SK-MEL-5 (cell line): ENCODE measurements around the gene NUBP1. TPM values are rescaled to one million over a fixed set of nuclear protein-coding genes. Genes with fewer than 3 reads are reported as not detected.
"Not testable (repeated sequence)": the region's sequence is repeated elsewhere in the genome, so short reads cannot be mapped to it uniquely, and the experiment has no call there.

Experiments
- DNase-seq: peaks from one replicate; pipeline ENCODE4 v3.0.0-alpha.2; 2016; ENCODE audit warnings: low read depth, low spot score
- in situ Hi-C: cut with HindIII; loops from 2 replicates; pipeline ENCODE4 v1.10.0; 2016; ENCODE audit warnings: low sequenced_read_pairs, high pct_unique_total_duplicates, low pct_unique_long_range_greater_than_20kb
- polyA plus RNA-seq, 2 experiments: library from polyadenylated mRNA; depleted of rRNA; stranded (reverse); fragments of >200 nt; gene quantifications; 2 replicates each; pipeline ENCODE4 v1.2.3, GENCODE V29; 2015
- total RNA-seq: library from RNA; depleted of rRNA; stranded (reverse); fragments of >200 nt; shearing (Covaris generic); gene quantifications from 2 replicates; pipeline ENCODE4 v1.2.3, GENCODE V29; 2014; rRNA removed

Gene NUBP1
- total RNA-seq = 27.7 and 34.6 TPM in 2 replicates
- polyA plus RNA-seq (2015; cell fraction: cytosol; rRNA removed) = 29.5 and 32.0 TPM in 2 replicates
- polyA plus RNA-seq (2015; cell fraction: nucleus; rRNA removed) = 5.6 and 16.3 TPM in 2 replicates

DNA sequence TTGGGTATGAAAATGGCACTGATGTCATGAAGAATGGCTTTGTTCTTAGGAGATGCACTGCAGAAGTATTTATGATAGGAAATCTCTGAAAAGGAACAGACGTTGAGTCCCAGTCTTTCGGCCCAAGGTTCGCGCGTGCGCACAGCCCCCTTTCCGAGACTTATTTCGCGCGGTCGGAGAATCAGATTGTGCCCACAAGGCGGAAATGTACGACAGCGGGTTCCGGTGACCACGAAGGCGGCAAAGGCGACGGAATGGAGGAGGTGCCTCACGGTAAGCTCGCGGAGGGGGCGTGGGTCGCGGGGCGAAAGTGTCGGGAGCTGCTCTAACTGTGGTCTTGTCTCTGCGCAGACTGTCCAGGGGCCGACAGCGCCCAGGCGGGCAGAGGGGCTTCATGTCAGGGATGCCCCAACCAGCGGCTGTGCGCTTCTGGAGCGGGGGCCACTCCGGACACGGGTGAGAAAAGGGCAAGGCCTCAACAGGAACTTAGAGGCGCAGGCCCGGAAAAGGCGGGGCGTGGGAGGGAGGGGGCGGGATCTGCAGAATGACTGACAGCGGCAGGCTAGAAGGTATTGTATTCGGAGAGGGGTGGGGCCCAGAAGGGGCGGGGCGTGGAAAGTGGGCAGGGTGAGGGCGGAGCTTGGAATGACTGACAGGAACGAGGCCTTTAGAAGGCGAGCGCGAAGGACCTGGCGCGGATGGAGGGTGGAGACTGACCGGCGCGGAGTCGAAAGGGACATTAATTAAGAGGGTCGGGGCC lies at the start of gene NUBP1:
TSS of gene NUBP1 (plus strand) at position 233 of the 760 bp plus-strand sequence. CDS start at position 255, 22 bp downstream.
- in situ Hi-C loops = loop anchor here (10.0 to 25.0 kb wide), 2 partner anchors 156 to 201 kb away; partner anchors contain the start of genes CLEC16A, DEXI and EMP2
- DNase-seq = peak; percentile 97

GRCh38 chr16:10693889-10694288 lies 49.8 kb upstream of the NUBP1 start:
- no peak for DNase-seq
- in situ Hi-C loops = no loop called here

GRCh38 chr16:10694306-10694705 lies 49.3 kb upstream of the NUBP1 start:
- no peak for DNase-seq
- in situ Hi-C loops = no loop called here

GRCh38 chr16:10694830-10695229 lies 48.8 kb upstream of the NUBP1 start, which contains the start of gene TEKT5:
TSS of gene TEKT5 (minus strand) at chr16:10694930. CDS start at chr16:10694873, 57 bp downstream.
- no peak for DNase-seq
- in situ Hi-C loops = no loop called here

DNA sequence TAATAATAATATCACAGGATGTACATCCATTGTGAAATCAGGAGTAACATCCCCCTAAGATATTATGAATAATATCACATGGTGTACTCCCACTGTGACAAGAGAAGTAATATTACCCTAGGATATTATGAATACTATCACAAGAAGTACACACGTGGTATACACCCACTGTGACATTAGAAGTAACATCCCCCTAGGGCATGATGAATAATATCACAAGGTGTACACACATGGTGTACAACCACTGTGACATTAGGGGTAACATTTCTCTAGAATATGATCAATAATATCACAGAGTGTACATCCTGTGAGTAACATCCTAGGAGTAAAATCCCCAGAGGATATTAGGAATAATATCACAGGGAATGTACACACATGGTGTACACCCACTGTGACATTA lies 43.9 kb upstream of the NUBP1 start:
- in situ Hi-C loops = no loop called here

GRCh38 chr16:10708969-10709368 lies 34.7 kb upstream of the NUBP1 start:
- no peak for DNase-seq
- in situ Hi-C loops = no loop called here

More for the DNA sequence above, 43.9 kb upstream of the NUBP1 start:
- DNase-seq = no peak

GRCh38 chr16:10728003-10728887 lies 15.4 kb upstream of the NUBP1 start:
- no peak for DNase-seq
- in situ Hi-C loops = loop anchor here (25.0 kb wide), 1 partner anchor 141 kb away; the partner anchor contains the start of gene EMP2

GRCh38 chr16:10729104-10730048 lies 14.3 kb upstream of the NUBP1 start:
- peak; percentile 56 for DNase-seq
- in situ Hi-C loops = loop anchor here (25.0 kb wide), 1 partner anchor 142 kb away; the partner anchor contains the start of gene EMP2

GRCh38 chr16:10731790-10732189 lies 11.9 kb upstream of the NUBP1 start:
- in situ Hi-C loops = loop anchor here (25.0 kb wide), 1 partner anchor 144 kb away; the partner anchor contains the start of gene EMP2
- no peak for DNase-seq

DNA sequence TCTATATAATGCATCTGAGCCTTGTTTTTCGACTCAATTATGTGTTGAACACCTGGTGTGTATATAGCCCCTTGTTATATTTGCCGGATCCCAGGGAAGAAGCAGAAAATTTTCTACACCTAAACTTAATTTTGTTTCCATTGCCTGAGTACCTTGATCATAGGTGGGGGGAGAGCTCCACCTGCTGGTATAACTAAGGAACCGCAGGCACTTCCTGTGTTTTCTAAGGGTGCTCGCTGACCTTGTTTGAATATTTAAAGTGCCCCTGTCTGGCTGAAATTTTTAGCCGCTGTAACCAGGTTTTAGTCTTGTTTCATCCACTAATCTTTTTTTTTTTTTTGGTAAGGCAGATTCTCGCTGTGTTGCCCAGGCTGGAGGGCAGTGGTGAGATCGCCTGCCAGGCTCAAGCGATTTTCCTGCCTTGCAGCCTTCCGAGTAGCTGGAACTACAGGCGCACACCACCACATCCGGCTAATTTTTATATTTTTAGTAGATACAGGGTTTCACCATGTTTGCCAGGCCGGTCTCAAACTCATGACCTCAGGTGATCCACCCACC lies 6.5 kb upstream of the NUBP1 start:
- peak; percentile 79 for DNase-seq
- in situ Hi-C loops = loop anchor here (25.0 kb wide), 1 partner anchor 150 kb away; the partner anchor contains the start of gene EMP2

DNA sequence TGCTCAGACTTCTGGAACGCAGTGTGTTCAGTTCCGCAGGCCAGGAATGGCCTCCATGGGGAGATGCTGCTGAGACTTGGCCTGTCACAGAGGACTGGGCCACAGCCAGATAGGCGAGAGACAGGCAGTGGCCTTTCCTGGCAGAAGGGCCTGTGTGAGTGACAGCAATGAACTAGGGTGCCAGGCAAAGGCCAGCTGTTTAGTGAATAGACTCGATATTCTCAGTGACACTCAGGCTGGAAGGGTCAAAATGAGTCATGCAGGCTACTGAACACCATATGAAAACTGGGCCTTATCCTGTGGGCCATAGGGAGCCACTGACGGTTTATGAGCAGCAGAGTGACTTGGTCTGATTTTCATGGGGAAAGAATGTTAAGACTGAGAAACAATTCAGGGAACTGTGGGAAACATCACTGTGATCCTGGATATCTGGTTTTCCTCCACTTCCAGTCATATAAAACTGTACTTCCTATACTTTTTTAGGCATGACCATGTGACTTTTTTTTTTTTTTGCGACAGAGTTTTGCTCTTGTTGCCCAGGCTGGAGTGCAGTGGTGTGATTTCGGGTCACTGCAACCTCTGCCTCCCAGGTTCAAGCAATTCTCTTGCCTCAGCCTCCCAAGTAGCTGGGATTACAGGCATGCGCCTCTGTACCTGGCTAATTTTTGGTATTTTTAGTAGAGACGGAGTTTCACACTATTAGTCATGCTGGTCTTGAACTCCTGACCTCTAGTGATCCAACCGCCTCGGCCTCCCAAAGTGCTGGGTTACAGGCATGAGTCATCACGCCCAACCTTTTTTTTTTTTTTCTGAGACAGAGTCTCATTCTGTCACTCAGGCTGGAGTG lies 5.2 kb upstream of the NUBP1 start:
- DNase-seq = peak; percentile 34
- in situ Hi-C loops = loop anchor here (25.0 kb wide), 1 partner anchor 151 kb away; the partner anchor contains the start of gene EMP2

DNA sequence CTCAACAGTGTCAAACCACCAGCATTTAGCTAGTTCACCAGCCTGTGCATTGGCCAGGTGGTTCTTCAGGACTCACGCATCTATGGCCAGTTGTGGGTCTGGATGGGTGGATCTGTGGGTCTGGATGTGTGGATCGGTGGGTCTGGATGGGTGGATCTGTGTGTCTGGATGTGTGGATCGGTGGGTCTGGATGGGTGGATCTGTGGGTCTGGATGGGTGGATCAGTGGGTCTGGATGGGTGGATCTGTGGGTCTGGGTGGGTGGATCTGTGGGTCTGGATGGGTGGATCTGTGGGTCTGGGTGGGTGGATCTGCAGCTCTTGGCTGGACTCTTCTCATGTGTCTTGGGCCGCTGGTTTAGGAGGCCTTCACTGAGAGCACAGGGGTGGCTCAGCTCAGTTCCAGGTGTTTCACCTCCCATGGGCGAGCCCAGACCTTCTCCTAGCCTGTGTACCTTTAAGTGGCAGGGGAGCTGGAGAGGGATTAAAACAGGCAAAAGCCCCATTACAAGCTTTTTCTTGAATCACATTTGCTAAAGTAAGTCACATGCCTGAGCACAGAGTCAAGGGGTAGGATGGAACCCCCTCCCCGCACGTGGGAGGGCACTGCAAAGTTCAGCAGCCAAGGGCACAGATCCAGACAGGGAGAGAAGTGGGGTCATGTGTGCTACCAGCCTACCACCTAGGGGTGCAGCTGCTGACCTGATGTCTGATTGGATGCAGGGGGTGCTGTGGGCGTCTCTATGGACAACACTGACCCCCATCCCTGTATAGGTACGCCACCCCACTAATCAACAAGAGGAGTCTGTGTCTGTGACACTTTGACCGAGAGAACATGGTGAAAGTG lies 3.4 kb upstream of the NUBP1 start:
- in situ Hi-C loops = loop anchor here (10.0 to 25.0 kb wide), 2 partner anchors 153 to 205 kb away; partner anchors contain the start of genes CLEC16A, DEXI and EMP2
- DNase-seq = no peak

- no peak for DNase-seq
- in situ Hi-C loops = loop anchor here (10.0 to 25.0 kb wide), 2 partner anchors 154 to 204 kb away; partner anchors contain the start of genes CLEC16A, DEXI and EMP2
Measured at GRCh38 chr16:10740845-10741208, 2.8 kb upstream of the NUBP1 start.

- in situ Hi-C loops = loop anchor here (10.0 to 25.0 kb wide), 2 partner anchors 154 to 204 kb away; partner anchors contain the start of genes CLEC16A, DEXI and EMP2
- not testable (repeated sequence) for DNase-seq
Measured at GRCh38 chr16:10741249-10741648, 2.4 kb upstream of the NUBP1 start.
